Measurements from ENCODE around the gene HDAC6. TPM values are rescaled to one million over a fixed set of nuclear protein-coding genes. Genes with fewer than 3 reads are reported as not detected.
"Not testable (repeated sequence)": the region's sequence is repeated elsewhere in the genome, so short reads cannot be mapped to it uniquely, and the experiment has no call there.

HDAC6 gene
- total RNA-seq, 3 donors from 2014 or later (not counting 1 experiment from before 2014, with no cell fraction given): 97.4 to 118 (median 101) TPM

DNA sequence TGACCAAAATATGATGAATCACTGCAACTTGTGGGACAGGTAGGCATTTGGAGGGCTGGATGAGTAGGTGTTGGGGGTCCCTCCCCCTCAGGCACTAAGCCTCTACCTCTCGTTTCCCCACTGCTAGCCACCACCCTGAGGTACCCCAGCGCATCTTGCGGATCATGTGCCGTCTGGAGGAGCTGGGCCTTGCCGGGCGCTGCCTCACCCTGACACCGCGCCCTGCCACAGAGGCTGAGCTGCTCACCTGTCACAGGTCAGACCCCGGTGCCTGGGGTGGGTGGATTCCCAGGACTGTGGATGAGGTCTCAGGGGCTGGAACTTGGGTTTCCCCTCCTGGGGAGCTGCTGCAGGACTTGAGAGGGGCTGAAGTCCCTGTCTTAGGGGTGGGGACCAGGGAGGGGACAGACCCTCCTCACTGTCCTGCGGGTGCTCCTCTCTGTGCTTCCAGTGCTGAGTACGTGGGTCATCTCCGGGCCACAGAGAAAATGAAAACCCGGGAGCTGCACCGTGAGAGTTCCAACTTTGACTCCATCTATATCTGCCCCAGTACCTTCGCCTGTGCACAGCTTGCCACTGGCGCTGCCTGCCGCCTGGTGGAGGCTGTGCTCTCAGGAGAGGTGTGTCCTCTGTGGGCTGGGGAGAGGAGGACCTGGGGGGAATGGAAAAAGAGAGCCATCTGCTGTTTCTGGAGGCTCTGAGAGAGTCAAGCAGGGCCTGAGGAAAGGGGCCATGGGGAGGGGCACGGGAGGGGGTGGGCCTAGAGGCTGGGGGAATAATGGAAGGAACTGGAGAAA lies 14.3 kb downstream of the HDAC6 start:
- WGBS (ENCODE audit: insufficient coverage): 96% methylated on average over 17 of the region's 18 CpGs
- ATAC-seq (no peak), DNase-seq (no peak)
- TF ChIP-seq, protein P1, sequence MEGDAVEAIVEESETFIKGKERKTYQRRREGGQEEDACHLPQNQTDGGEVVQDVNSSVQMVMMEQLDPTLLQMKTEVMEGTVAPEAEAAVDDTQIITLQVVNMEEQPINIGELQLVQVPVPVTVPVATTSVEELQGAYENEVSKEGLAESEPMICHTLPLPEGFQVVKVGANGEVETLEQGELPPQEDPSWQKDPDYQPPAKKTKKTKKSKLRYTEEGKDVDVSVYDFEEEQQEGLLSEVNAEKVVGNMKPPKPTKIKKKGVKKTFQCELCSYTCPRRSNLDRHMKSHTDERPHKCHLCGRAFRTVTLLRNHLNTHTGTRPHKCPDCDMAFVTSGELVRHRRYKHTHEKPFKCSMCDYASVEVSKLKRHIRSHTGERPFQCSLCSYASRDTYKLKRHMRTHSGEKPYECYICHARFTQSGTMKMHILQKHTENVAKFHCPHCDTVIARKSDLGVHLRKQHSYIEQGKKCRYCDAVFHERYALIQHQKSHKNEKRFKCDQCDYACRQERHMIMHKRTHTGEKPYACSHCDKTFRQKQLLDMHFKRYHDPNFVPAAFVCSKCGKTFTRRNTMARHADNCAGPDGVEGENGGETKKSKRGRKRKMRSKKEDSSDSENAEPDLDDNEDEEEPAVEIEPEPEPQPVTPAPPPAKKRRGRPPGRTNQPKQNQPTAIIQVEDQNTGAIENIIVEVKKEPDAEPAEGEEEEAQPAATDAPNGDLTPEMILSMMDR (IDR thresholded peaks at IDR 0.05): no peak
- H3K9me3 ChIP-seq (ENCODE audit: control insufficient read depth, insufficient read depth, low read length): no peaks in the 10 kb centered on the region
- intact Hi-C loops (cut with micrococcal nuclease): no loop called here
- H3K36me3 ChIP-seq (ENCODE audit: control insufficient read depth, insufficient read depth, low read length): peaks cover 7% of the 10 kb centered on the region
- Mint-ChIP-seq H3K36me3 (no peaks in the 10 kb centered on the region), H3K4me3 (no peak overlapping the region), H3K27me3 (ENCODE audit: low read depth in 2 of 2) (no peaks in the 10 kb centered on the region), H3K4me1 (peaks cover 0 to 13% of the 10 kb centered on the region in 2 donors), H3K27ac (no peak overlapping the region), H3K9me3 (no peaks in the 10 kb centered on the region)
- H3K27ac ChIP-seq (ENCODE audit: low read length): no peak overlapping the region
- no peak overlapping the region for H3K4me3 ChIP-seq (ENCODE audit: low read length)
- no peaks in the 10 kb centered on the region for H3K4me1 ChIP-seq (ENCODE audit: control insufficient read depth, insufficient read depth, low read length)
- H3K27me3 ChIP-seq (ENCODE audit: control insufficient read depth, insufficient read depth, low read length): no peaks in the 10 kb centered on the region

DNA sequence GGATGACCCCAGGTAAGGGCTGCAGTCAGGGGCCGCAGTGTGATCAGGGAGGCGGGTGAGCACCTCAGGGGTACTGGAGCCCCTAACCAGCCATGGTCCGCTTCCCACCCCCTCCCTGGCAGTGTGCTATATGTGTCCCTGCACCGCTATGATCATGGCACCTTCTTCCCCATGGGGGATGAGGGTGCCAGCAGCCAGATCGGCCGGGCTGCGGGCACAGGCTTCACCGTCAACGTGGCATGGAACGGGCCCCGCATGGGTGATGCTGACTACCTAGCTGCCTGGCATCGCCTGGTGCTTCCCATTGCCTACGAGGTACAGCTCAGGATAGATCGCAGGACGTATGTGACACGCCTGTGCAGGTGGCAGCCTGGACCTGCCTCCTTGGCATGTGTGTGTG lies 16.2 kb downstream of the HDAC6 start:
- DNase-seq (no peak), ATAC-seq (no peak)
- H3K4me1 Mint-ChIP-seq: peaks cover 0 to 13% of the 10 kb centered on the region in 2 donors
- Histone ChIP-seq H3K4me3 (ENCODE audit: low read length) (no peak overlapping the region), H3K9me3 (ENCODE audit: control insufficient read depth, insufficient read depth, low read length) (no peaks in the 10 kb centered on the region), H3K27me3 (ENCODE audit: control insufficient read depth, insufficient read depth, low read length) (no peaks in the 10 kb centered on the region), H3K36me3 (ENCODE audit: control insufficient read depth, insufficient read depth, low read length) (peaks cover 9% of the 10 kb centered on the region), H3K4me1 (ENCODE audit: control insufficient read depth, insufficient read depth, low read length) (no peaks in the 10 kb centered on the region), H3K27ac (ENCODE audit: low read length) (no peak overlapping the region)
- no peaks in the 10 kb centered on the region for H3K27me3 Mint-ChIP-seq (ENCODE audit: low read depth in 2 of 2)
- no peak overlapping the region for H3K27ac Mint-ChIP-seq
- no peaks in the 10 kb centered on the region for H3K36me3 Mint-ChIP-seq
- H3K9me3 Mint-ChIP-seq: no peaks in the 10 kb centered on the region
- whole genome bisulfite sequencing (ENCODE audit: insufficient coverage): 97% methylated on average over 16 of the region's 16 CpGs
- H3K4me3 Mint-ChIP-seq: no peak overlapping the region
- intact Hi-C loops (cut with micrococcal nuclease): no loop called here
- TF ChIP-seq, protein P1 (IDR thresholded peaks at IDR 0.05): no peak

GRCh38 chrX:48818866-48819265 lies 17.0 kb downstream of the HDAC6 start:
- Histone ChIP-seq H3K36me3 (ENCODE audit: control insufficient read depth, insufficient read depth, low read length) (peaks cover 9% of the 10 kb centered on the region), H3K27me3 (ENCODE audit: control insufficient read depth, insufficient read depth, low read length) (no peaks in the 10 kb centered on the region), H3K27ac (ENCODE audit: low read length) (no peak overlapping the region), H3K4me1 (ENCODE audit: control insufficient read depth, insufficient read depth, low read length) (no peaks in the 10 kb centered on the region), H3K9me3 (ENCODE audit: control insufficient read depth, insufficient read depth, low read length) (no peaks in the 10 kb centered on the region), H3K4me3 (ENCODE audit: low read length) (no peak overlapping the region)
- Mint-ChIP-seq H3K4me3 (no peak overlapping the region), H3K27me3 (ENCODE audit: low read depth in 2 of 2) (no peaks in the 10 kb centered on the region), H3K27ac (no peak overlapping the region), H3K36me3 (no peaks in the 10 kb centered on the region), H3K9me3 (no peaks in the 10 kb centered on the region), H3K4me1 (peaks cover 0 to 8% of the 10 kb centered on the region in 2 donors)
- DNase-seq (no peak), ATAC-seq (no peak)
- 95% methylated on average over 4 of the region's 4 CpGs for WGBS (ENCODE audit: insufficient coverage)
- intact Hi-C loops (cut with micrococcal nuclease): no loop called here
- TF ChIP-seq, protein P1 (IDR thresholded peaks at IDR 0.05): no peak

GRCh38 chrX:48819394-48819793 lies 17.5 kb downstream of the HDAC6 start:
- H3K4me3 Mint-ChIP-seq; ATAC-seq; H3K27me3 Mint-ChIP-seq (ENCODE audit: low read depth in 2 of 2); H3K27ac ChIP-seq (ENCODE audit: low read length); H3K4me3 ChIP-seq (ENCODE audit: low read length); intact Hi-C loops (cut with micrococcal nuclease); H3K36me3 ChIP-seq (ENCODE audit: control insufficient read depth, insufficient read depth, low read length); H3K27ac Mint-ChIP-seq; H3K36me3 Mint-ChIP-seq; H3K27me3 ChIP-seq (ENCODE audit: control insufficient read depth, insufficient read depth, low read length); H3K9me3 ChIP-seq (ENCODE audit: control insufficient read depth, insufficient read depth, low read length); DNase-seq; H3K4me1 ChIP-seq (ENCODE audit: control insufficient read depth, insufficient read depth, low read length); H3K9me3 Mint-ChIP-seq; H3K4me1 Mint-ChIP-seq: not testable (repeated sequence)
- 95% methylated on average over 8 of the region's 9 CpGs for WGBS (ENCODE audit: insufficient coverage)

Data from natural killer cell (primary cell).